T-helper 1 cell treated with Interleukin-12 subunit alpha and Interleukin-12 subunit beta and Interleukin-4 antibody, amounts not matched to agents 30 ng/mL and 1 ng/mL, for 36 hours (primary cell): ENCODE results near the gene OR56A5. TPM values are rescaled to one million over a fixed set of nuclear protein-coding genes. Genes with fewer than 3 reads are reported as not detected.
"Not testable (repeated sequence)": the region's sequence is repeated elsewhere in the genome, so short reads cannot be mapped to it uniquely, and the experiment has no call there.

Source experiments
- intact Hi-C: fragments of 100-400 bp; cut with micrococcal nuclease; formaldehyde crosslinking; loops from one replicate; pipeline ENCODE4 v1.15.1; 2024
- total RNA-seq: library from RNA; stranded (reverse); gene quantifications from 2 replicates; pipeline ENCODE4 v1.2.3, GENCODE V29; 2022

The OR56A5 gene
- total RNA-seq = not detected in 2 replicates

GRCh38 chr11:5968394-5968793 is at the start of gene OR56A5:
Gene OR56A5 (minus strand): TSS chr11:5968494. CDS start chr11:5968494, 0 bp downstream.
- intact Hi-C loops = no loop called here

- intact Hi-C loops = no loop called here
Observed at GRCh38 chr11:6013042-6013441, 44.7 kb upstream of the OR56A5 start.

DNA sequence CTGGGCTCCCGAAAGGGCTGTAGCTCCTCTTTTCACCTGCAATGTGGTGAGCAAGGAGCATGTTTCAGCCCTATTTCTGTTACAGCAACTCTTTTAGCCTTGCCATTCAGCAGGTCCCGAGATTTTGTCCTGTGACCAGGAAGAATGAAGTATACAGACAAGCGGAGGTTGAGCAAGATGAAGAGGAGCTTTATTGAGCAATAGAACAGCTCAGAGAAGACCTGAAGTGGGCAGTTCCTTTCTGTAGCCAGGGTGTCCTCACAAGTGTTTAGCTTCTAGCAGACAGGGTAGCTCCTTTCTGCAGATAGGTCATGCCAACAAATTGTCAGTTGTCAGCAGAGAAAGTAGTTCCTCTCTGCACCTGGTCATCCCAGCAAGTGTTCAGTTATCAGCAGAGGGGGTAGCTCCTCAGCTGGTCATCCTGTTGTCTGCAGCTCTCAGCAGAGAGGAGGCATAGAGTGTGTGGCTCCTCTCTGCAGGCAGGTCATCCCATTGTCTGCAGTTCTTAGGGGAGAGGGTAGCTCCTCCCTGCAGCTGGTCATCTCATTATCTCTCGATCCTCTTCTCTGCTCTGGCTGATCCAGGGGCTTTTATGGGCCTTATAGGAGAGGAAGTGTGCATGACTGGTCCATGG is 43.9 kb upstream of the OR56A5 start:
- intact Hi-C loops = no loop called here

DNA sequence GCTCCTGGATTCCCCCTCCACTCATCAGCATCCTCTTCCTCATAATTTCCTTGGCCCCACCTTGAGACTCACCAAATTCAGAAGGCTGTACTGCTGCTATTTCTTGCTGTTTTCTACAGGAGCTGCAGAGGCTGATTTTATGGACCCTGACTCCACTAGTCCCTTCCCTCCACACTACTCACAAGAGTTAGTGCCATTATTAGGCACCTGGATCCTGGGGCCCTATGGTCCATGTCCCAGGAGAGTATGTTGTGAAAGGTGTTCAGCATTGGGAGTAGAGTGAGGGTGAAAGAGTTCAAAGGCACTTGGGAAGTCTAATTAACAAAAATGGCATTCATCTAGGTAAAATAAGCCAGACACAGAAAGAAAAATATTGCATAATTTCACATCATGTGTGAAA is 38.6 kb upstream of the OR56A5 start, which contains the start of gene OR56A4:
Gene OR56A4, minus strand, starts transcription at position 101 of the 400 bp plus-strand sequence. CDS start 3,954 bp downstream, outside the sequence.
- intact Hi-C loops = no loop called here

DNA sequence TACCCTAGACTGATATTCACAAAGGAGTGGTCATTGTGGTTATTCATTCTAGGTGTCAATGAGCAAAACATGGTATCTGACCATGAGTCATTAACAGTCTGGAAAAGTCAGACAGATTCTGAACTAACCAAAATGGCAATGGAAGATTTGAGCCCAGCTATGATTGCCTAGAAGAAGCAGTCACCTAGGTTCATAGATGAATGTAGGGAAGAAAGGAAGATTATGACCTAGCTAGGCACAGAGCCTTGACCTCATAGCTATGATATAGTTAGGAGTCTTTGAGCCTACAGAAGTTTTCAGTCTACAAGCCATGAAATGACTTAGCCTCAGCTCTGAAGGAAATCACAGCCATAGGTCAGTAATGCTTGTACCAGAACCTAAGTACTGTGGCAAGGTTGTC is 38.1 kb upstream of the OR56A5 start:
- intact Hi-C loops = no loop called here

DNA sequence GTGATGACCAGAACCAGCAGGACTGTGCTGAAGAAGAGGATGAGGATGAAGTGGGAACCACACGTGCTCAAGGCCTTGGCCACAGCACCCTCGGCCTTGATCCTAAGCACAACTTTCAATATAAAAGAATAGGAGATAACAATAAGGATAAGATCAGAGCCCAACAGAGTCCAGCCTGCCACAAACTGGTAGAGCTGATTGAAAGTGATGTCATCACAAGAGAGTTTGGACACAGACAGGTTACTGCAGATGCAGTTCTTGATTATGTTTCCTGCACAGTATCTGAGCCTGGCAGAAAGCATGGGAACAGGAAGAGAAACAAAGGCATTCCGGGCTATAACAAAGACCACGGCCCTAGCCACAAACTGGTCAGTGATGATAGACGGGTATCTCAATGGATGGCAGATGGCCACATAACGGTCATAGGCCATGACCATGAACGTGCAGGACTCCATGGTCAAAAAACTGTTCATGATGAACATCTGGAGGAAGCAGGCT is 34.0 kb upstream of the OR56A5 start:
- intact Hi-C loops = no loop called here

DNA sequence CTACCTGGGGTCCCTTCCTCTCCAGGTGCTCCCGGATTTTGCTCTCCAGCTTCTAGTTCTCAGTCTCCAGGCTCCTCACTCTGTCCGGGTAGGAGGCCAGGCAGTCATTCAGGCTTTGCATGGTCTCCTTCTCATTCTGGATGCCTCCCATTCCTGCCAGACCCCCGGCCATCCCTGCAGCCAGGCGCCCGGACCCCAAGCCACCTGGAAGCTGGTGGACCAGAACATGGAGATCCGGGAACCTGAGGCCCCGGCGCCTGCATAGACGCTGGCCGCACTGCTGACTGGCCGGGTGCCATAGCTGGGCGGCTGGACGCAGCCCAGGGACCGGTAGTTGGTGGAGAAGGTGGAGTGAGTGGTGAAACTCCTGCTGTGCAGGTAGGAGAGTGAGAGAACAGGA is 26.5 kb upstream of the OR56A5 start:
- intact Hi-C loops = no loop called here

- intact Hi-C loops = loop anchor here (1.0 kb wide), 1 partner anchor 371 kb away; no protein-coding TSS in a partner anchor
Observed at GRCh38 chr11:5992604-5993251, 24.4 kb upstream of the OR56A5 start.

DNA sequence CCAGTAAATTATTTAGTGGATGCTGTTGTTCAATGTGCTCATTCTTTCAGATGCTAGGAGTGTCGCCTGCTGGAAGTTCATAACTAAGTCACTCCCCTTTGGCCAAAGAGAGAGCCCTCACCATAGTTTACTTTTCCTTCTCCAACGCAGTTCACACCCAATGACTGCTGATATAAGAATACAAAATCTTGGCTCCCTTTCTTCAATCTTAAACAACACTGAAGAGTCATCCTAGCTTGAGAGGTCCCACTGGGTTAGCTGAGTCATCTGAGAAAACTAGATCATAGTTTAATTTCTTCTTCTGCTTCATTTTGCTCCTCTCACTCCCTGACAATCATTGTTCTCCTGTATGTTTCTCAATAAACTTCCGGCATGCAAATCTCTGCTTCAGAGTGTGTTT is 23.9 kb upstream of the OR56A5 start:
- intact Hi-C loops = loop anchor here (1.0 kb wide), 1 partner anchor 371 kb away; no protein-coding TSS in a partner anchor

DNA sequence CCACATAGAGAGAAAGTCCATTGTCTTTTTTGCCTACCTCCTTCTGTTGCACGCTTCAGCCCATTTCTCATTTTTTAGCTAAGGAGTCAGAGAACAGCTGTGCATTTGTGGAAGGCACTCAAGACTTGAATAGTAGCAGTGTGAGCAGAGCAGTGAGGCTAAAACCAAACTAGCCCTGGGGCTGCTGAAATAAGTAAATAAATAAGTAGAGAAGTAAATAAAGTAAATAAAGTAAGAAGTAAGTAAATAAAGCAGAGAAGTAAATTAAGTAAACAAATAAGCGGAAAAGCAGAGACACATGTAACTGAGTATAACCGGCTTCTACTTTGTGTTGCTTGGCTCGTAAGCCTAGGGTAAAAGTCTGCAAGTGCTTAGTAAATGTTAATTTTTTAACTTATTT is 20.9 kb upstream of the OR56A5 start:
- intact Hi-C loops = no loop called here

- intact Hi-C loops = no loop called here
Observed at GRCh38 chr11:5986885-5987284, 18.6 kb upstream of the OR56A5 start, which contains the start of gene OR52L1. Gene OR52L1 (minus strand): TSS chr11:5986985. CDS start chr11:5986930, 55 bp downstream.

- intact Hi-C loops = no loop called here
Observed at GRCh38 chr11:5983443-5983842, 15.1 kb upstream of the OR56A5 start.

DNA sequence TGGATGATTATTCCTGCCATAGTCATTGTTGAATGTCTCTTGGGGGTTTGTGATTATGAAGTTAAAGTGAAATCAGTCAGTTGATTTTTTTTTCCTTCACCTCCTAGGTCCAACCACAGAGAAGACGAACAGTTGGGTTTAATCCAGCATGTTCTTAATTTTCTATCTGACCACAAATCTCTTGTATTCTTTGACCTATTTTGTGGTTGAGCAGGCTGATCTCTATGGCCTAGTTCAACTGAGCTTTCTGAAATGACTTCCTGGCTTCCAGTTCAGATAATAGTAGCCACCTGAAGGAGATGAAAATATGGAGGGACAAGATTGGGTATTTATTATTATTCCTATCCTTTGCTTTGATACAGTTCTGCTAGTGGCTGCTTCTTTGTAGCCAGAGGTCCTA is 5.2 kb upstream of the OR56A5 start:
- intact Hi-C loops = no loop called here

- intact Hi-C loops = no loop called here
Observed at GRCh38 chr11:5967708-5968107, 586 bp downstream of the OR56A5 start.

- intact Hi-C loops = no loop called here
Observed at GRCh38 chr11:5966958-5967357, 1.3 kb downstream of the OR56A5 start.

DNA sequence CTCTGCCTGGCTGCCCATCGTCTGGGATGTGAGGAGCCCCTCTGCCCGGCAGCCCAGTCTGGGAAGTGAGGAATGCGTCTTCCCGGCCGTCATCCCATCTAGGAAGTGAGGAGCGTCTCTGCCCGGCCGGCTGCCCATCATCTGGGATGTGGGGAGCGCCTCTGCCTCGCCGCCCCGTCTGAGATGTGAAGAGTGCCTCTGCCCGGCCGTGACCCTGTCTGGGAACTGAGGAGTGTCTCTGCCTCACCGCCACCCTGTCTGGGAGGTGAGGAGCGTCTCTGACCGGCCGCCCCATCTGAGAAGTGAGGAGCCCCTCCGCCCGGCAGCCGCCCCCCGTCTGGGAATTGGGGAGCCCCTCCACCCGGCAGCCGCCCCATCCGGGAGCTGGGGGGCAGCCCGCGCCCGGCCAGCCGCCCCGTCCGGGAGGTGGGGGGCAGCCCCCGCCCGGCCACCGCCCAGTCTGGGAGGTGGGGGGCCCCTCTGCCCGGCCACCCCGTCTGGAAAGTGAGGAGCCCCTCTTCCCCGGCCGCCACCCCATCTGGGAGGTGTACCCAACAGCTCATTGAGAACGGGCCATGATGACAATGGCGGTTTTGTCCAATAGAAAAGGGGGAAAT is 7.5 kb downstream of the OR56A5 start:
- intact Hi-C loops = not testable (repeated sequence)

DNA sequence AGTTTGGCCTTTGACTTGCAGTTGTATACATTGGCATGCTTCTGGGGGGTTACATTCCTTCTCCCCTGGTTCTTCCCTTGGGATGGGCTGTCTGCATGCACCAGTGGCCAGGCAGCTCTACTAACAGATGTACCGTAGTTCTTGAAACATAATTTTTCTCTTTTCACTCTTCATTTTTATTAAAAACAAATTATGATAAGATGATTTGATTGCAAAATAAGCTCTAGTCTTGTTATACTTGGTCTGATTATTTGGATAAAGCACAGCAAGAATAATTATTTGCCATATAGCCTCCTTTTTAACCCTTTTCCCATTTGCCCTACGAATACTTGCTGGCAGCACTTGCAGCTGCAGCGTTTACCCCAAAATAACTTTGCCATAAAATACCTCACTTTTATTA is 12.7 kb downstream of the OR56A5 start:
- intact Hi-C loops = no loop called here

DNA sequence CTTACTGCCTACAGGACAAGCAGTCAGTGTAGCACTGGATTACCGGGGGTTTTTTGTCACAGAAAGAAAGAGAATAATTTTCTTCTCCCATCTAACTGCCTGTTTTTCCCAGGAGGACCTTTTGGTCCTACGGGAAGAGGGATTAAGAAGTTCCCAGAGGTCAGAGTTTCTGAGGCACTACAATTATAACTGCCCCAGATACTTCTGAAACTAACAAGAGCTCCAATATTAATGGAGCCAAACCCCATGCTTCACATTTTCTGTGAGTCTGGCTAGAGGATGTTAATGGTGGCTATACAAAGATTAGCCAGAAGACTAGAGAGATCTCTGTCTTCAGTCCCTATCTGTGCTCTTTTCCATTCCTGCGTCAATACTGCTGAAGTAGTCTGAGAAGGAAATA is 26.3 kb downstream of the OR56A5 start, which contains the start of gene OR56A3:
Gene OR56A3, plus strand, starts transcription at position 301 of the 400 bp plus-strand sequence. CDS start 5,096 bp downstream, outside the sequence.
- intact Hi-C loops = no loop called here

GRCh38 chr11:5940748-5941147 is 27.5 kb downstream of the OR56A5 start:
- intact Hi-C loops = no loop called here

DNA sequence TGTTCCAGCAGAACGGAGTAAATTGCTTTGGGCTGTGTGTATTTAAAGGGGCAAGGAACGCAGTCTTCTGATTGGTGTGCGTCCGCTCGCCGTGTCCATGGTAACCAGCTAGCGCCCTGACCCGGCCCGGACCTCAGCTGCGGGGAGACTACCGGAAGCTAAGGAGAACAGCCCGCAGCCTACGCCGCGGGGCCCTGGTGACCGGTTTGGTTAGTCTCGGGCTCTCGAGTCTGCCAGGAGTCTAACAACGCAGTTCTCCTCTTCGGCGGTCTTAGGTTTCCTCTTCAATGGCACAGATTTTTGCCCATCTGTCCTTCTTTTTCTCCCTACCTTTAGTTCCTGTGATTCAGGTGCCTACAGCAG is 29.7 kb downstream of the OR56A5 start:
- intact Hi-C loops = no loop called here

- intact Hi-C loops = no loop called here
Observed at GRCh38 chr11:5937868-5938602, 30.3 kb downstream of the OR56A5 start.
